A375 (cell line): ENCODE measurements around the gene B4GALT2. TPM values are rescaled to one million over a fixed set of nuclear protein-coding genes. Genes with fewer than 3 reads are reported as not detected.

Experiments used
- total RNA-seq: library from RNA; depleted of rRNA; stranded (reverse); fragments of >200 nt; shearing (Covaris generic); gene quantifications from 2 replicates; pipeline ENCODE4 v1.2.3, GENCODE V29; 2014; rRNA removed

B4GALT2 gene, protein sequence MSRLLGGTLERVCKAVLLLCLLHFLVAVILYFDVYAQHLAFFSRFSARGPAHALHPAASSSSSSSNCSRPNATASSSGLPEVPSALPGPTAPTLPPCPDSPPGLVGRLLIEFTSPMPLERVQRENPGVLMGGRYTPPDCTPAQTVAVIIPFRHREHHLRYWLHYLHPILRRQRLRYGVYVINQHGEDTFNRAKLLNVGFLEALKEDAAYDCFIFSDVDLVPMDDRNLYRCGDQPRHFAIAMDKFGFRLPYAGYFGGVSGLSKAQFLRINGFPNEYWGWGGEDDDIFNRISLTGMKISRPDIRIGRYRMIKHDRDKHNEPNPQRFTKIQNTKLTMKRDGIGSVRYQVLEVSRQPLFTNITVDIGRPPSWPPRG
- total RNA-seq = 76.8 and 82.3 TPM in 2 replicates

DNA sequence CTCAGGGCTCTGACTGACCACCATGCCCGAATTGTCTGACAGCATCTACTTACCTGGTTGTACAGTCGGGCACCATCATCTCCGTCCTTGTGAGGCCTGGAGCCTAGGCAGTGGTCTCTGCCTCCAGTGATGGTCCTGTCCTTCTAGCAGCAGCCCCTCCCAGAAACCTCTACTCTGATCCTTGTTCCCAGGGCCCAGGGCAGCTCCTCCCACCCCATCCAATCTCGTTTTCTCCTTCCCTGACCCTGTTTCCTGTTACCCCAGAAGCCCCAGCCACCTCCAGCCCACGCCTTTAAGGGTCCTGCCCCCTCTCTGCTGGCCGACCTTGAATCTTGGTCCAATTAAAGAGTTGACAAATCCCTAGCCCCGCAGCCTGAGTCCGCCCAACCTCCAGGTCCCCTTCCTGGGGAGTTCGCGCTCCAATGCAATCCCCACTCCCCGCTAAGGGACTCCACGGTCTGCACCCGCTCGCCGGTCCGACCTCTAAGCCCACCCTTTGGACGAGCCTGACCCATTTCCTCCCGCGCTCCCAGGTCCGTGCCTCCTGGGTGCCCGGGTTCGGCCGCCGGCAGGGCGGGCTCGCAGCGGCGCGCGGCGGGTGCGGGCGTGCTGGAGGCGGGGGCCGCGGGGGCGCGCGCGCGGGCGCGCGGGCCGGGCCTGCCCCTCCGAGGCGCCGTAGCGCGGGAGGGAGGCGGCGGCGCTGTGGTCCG, at the start of gene B4GALT2:
Gene B4GALT2 (plus strand): TSS at position 660 of the 710 bp plus-strand sequence. CDS start 1,951 bp downstream, outside the sequence.

DNA sequence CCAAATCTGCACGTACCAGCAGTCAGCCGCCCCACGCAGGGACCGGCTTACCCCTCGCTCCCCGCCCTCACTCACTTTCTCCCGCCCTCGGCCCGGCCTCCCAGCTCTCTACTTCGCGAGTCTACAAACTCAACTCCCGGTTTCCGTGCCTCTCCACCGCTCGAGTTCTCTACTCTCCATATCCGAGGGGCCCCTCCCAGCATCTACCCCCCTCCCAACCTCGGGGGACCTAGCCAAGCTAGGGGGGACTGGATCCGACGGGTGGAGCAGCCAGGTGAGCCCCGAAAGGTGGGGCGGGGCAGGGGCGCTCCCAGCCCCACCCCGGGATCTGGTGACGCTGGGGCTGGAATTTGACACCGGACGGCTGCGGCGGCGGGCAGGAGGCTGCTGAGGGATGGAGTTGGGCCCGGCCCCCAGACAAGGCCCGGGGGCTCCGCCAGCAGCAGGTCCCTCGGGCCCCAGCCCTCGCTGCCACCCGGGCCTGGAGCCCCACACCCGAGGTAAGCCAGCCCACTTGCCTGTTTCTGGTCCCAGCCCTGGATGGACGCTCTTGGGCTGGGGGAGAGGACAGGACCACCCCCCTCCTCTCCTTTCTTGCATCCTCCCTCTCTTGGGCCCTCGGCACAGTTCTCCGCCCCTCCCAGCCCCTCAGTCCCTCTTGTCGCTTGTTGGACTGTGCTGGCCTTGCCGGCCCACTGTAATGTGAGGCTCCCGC, 45.5 kb upstream of the B4GALT2 start, which contains the start of gene ARTN:
Gene ARTN (plus strand): TSS at position 416 of the 715 bp plus-strand sequence. CDS start 1,856 bp downstream, outside the sequence.

DNA sequence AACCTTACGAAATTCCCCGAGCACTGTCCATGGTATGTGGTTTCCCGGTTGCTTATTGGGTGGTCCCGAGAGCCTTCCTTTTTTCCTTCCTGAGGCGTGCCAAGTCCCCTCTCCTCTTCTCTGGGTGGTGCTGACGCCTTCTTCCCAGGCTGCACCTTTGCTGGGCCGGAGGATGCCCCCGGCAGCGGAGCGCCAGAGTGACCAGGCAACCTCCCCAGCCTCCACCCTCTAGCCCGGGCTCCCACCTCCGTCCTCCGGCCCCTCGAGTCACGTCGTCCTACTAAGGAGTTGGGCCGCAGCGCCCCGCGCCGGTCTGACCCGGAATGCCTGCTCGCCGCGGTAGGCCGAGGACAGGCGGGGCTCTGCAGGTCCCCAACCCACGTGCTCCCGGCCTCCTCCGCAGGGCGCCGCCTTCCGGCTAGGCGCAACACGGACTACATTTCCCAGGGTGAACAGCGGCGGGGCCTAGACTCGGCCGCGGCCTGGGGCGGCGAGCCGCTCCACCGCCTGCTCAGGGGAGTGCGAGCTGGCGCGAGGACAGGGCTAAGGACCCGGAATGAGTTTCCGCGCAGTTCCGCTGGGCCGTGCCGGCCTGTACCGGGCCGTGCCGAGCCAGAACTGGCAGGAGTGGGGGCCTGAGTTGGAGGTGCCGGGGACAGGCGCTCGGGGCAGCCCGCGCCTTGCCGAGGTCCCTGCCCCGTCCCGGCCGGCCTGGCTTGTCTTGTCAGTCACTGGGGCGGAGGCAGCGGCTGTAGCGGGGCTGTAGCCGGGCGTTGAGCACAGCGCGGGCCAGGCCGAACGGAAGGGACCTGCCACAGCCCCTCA, 32.6 kb upstream of the B4GALT2 start, which contains the start of gene IPO13:
Gene IPO13 (plus strand): TSS at position 715 of the 825 bp plus-strand sequence. CDS start 651 bp downstream, outside the sequence.

DNA sequence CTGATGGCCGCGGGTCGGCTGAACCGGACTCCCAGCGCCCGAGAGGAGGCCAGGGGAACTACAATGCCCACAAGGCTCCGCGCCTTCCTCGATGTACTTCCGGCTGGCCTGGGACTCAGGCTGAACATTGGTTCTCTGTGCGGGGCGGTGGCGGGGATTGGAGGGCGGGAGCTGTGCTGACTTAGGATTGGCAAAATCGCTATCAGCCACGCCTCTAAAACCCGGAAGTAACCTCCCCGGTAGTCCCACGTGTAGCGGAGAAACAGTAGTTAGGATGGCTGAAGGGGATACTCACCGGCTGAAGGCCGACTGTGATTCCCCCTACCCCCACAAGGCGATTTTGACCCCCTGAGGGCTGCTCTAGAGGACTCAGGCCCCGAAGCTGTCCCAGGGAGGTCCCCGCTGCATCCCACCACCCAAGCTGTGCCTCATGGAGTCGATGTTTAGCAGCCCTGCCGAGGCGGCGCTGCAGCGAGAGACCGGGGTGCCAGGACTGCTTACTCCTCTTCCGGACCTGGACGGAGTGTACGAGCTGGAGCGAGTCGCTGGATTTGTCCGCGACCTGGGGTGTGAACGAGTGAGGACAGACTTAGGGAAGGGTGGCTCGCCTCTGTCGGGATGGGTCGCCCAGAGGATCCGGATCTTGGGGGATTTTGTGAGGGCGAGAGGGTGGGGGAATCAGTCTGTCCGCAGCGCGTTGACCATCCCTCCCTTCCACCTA, 9.1 kb upstream of the B4GALT2 start, which contains the start of gene DPH2:
Gene DPH2 (plus strand): TSS at position 265 of the 721 bp plus-strand sequence. CDS start 166 bp downstream, at position 431.

DNA sequence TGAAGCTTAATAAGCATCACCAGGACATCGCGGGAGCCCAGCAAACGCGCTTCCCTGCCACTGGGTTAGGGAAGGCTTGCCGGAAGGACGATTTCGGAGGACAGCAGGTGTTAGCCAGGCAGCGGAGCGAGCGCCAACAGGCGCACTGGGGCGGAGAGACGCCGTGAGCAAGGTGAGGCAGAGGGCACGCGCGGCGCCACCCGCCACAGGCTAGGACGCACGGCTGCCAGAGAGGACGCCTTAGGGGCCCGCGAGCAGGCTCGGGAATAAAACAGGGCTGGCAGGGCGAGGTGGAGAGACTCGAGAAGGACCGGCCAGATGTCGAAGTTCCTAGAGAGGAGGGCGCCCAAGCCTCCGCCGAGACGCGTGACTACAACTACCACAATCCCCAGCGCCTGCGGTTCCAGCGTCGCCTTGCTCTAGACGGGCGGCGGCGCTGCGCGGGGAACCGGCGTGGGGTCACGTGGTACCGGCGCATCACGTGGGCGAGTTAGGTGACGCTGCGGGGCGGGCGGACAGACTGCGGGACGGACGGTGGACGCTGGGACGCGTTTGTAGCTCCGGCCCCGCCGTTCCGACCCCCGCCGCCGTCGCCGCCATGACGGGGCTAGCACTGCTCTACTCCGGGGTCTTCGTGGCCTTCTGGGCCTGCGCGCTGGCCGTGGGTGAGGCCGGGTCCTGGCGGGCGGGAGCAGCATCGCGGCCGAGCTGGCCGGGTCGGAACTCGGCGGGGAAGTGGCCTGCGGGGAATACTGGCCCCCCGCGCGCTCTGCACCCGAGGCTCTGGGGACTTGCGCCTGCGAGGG, 4.4 kb upstream of the B4GALT2 start, which contains the start of gene ATP6V0B:
Gene ATP6V0B (plus strand): TSS at position 518 of the 806 bp plus-strand sequence. CDS start 81 bp downstream, at position 599.

DNA sequence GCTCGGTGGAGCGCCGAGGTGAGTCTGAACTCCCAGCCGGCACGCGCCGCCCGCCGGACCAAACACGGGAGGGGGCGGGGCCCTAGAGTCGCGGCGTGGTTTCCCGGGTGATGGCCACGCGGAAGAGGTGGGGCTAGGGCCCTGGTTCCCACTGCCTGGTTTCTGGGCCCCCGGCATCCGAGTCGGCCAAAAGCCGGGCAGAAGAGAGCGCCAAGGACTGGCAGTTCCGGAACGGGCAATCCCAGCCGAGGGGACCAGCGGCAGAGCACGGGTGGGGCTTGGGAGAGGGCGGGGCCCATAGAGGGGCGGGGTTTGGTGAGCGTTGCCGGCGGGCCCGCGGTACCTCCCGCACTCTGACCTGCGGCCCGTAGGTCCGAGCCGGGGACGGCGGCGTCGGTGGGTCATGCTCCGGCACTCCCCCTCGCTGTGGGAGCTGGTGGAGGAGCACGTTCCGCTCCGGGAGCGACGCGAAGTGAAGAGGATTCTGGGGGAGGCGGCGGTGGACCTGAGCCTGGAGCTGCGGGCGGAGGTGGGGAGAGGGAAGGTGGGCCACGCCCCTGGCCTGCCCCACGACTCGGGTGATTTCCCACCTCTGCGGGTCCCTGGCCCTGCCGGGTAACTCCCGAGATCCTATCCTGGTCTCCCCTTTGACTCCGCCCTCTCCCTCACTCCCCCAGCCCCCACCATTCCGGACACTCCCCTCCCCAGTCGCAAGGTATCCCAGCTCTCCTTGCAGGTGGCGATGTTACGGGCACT, 12.6 kb downstream of the B4GALT2 start, which contains the start of gene CCDC24:
Gene CCDC24 (plus strand): TSS at position 124 of the 756 bp plus-strand sequence. CDS start 280 bp downstream, at position 404.

DNA sequence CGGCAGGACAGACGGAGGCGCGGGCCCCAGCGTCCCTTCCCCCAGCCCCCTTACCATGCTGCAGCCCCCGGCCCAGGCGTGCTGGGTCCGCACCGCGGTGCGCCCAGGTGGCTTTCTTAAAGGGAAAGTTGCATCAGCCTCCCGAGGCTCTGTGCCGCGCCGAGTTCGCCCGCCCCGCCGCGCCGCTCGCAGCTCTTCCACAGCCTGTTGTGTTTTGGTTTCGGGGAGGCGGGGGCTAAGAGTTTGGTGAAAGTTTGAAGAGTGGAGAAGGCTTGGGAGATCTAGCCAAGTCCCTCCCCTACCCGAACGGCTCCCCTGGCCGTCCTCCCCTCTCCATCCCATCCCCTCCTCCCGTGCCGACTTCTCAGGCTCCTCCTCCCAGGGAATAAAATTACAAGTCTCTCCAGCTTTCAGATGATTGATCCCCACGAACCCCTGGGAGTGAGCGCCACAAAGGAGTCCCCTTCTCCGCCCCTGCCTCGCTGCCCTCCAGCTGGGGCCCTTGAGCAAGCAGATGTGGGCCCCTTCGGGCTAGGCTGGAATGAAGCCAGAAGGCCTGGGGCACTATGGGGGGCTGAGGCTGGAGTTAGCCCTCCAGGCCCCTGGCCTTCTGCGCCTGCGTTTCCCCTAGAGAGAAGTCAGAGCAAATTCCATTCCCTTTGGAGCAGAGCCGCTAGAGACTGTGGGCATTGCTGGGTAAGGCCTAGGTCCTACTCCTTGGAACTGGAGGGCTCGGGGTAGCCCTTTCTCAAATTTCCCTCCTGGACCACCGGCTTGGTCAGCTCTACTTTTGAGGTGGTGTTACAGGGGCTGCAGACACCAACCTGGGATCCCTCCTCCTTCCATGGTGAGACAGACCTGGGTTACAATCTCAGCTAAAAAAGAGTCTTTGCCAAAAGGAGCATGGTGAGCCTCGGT, 52.5 kb downstream of the B4GALT2 start, which contains the start of gene SLC6A9:
Gene SLC6A9 (minus strand): TSS at position 211 of the 918 bp plus-strand sequence. CDS start 7,185 bp downstream, outside the sequence.

Other genes starting within 250 kb of the B4GALT2 start
- gene ARTN, start 45.4 kb upstream of the B4GALT2 start, total RNA-seq = 0.34 and 1.4 TPM in 2 replicates
- 17.7 and 20.1 TPM in 2 replicates for gene IPO13, start 32.3 kb upstream of the B4GALT2 start, total RNA-seq
- gene DPH2, start 9.2 kb upstream of the B4GALT2 start, total RNA-seq = 67.6 and 71.5 TPM in 2 replicates
- 152 and 172 TPM in 2 replicates for gene ATP6V0B, start 4.2 kb upstream of the B4GALT2 start, total RNA-seq
- 6.8 and 6.9 TPM in 2 replicates for gene CCDC24, start 12.4 kb downstream of the B4GALT2 start, total RNA-seq
- 15.0 and 17.3 TPM in 2 replicates for gene SLC6A9, start 52.3 kb downstream of the B4GALT2 start, total RNA-seq
- gene KLF17, start 139.6 kb downstream of the B4GALT2 start, total RNA-seq = 0.21 and 0.34 TPM in 2 replicates
- not detected in 2 replicates for gene KLF18, start 162.4 kb downstream of the B4GALT2 start, total RNA-seq
- 27.5 and 39.8 TPM in 2 replicates for gene DMAP1, start 234.3 kb downstream of the B4GALT2 start, total RNA-seq